ENCODE data around the gene LRRIQ3. TPM values are rescaled to one million over a fixed set of nuclear protein-coding genes. Genes with fewer than 3 reads are reported as not detected.

The LRRIQ3 gene
- total and polyA plus RNA-seq, 9 of the 15 experiments (the other 6 are each of a cell fraction or from before 2014, with no cell fraction given) = 0.27 to 2.8 (median 1.7) TPM

DNA sequence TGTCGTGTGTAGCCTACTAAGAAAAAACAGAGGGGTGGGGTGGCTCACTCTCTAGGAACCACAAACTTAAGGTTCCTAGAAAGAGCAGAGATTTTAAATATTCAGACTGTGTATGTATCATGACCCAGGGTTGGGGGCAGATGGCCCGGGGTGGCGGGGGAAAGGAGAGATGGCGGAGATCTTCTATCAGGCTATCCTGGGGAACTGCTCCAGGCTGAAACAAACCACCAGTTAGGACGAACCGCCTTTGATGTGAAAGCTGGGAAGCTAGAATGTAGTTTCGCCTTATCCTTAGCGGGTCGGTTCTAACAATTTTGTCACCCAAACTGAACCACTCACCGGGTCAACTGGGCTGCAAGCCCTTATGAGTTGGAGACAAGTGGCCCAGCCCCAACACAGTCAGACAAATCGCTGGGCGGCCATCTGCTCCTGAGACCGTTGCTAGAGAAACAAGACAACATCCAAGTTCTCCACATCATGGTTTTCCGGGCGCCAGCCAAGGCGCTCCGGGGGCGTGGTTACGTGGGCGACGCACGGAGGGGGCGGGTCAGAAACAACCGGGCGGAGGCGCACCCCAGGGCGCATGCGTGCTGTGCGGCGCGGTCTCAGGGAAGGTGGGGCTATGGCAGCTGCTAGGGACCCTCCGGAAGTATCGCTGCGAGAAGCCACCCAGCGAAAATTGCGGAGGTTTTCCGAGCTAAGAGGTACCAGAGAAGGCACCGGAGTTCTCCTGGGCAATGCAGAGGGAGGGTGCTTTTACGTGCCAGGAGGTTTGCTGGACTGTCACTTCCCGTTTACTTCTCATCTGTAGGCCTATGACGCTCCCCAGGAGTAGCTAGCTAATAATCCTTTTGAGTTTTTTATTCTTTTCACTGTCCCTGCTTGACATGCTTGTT is at the start of gene LRRIQ3, which contains the start of gene FPGT (continued):
- TF ChIP-seq LEF1 (IDR thresholded peaks at IDR 0.05) = 0 out of 2 replicates have a peak, but pooled peaks have one; percentile 20
- peak; percentile 60; the same call in 1 of the 2 replicates for TF ChIP-seq MTA3 (IDR thresholded peaks at IDR 0.05; ENCODE audit: borderline replicate concordance)
- TF ChIP-seq ZFX (CRISPR knock-in tag; IDR thresholded peaks at IDR 0.05) = peak; percentile 85
- TF ChIP-seq FOXK1 (CRISPR knock-in tag; IDR thresholded peaks at IDR 0.05; ENCODE audit: borderline replicate concordance) = 0 out of 2 replicates have a peak, but pooled peaks have one; percentile 33
- TF ChIP-seq POLR2B (IDR thresholded peaks at IDR 0.05; ENCODE audit: low read depth, partially characterized antibody) = peak; percentile 78
- peak; percentile 89 for TF ChIP-seq FOXJ3 (CRISPR knock-in tag; IDR thresholded peaks at IDR 0.05)
- peak; percentile 72 to 79 for TF ChIP-seq FOXK2 (conservative IDR thresholded peaks at IDR 0.05 in 1 of 2, IDR thresholded peaks at IDR 0.05 in 1 of 2; ENCODE audit: low read depth in 2 of 2)
- 0 out of 6 replicates have a peak, but pooled peaks of 1 of the 3 experiments have one; percentile 1 for TF ChIP-seq CTCF (IDR thresholded peaks at IDR 0.05 in 2 of 3, conservative IDR thresholded peaks at IDR 0.05 in 1 of 3; ENCODE audit: insufficient read depth in 2 of 3, low read depth in 1 of 3, low read length in 3 of 3)
- no peak for TF ChIP-seq NR2C2 (CRISPR knock-in tag; IDR thresholded peaks at IDR 0.05)
- 0 out of 2 replicates have a peak, but pooled peaks have one; percentile 17 for TF ChIP-seq NR2C2 (tag; IDR thresholded peaks at IDR 0.05)
- 0 out of 2 replicates have a peak, but pooled peaks have one; percentile 21 for TF ChIP-seq CBX1 (IDR thresholded peaks at IDR 0.05; ENCODE audit: low read depth)
- no peak for TF ChIP-seq PURB (CRISPR knock-in tag; IDR thresholded peaks at IDR 0.05; ENCODE audit: low read depth)
- TF ChIP-seq, protein P1, sequence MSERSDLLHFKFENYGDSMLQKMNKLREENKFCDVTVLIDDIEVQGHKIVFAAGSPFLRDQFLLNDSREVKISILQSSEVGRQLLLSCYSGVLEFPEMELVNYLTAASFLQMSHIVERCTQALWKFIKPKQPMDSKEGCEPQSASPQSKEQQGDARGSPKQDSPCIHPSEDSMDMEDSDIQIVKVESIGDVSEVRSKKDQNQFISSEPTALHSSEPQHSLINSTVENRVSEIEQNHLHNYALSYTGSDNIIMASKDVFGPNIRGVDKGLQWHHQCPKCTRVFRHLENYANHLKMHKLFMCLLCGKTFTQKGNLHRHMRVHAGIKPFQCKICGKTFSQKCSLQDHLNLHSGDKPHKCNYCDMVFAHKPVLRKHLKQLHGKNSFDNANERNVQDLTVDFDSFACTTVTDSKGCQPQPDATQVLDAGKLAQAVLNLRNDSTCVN (CRISPR knock-in tag; IDR thresholded peaks at IDR 0.05) = no peak
- peak; percentile 96 to 97 for TF ChIP-seq NRF1 (conservative IDR thresholded peaks at IDR 0.05 in 1 of 2, IDR thresholded peaks at IDR 0.05 in 1 of 2)
- TF ChIP-seq CREM (IDR thresholded peaks at IDR 0.05; ENCODE audit: low read depth) = peak; percentile 40
- peak; percentile 76 for TF ChIP-seq HDAC3 (IDR thresholded peaks at IDR 0.05; ENCODE audit: borderline replicate concordance, partially characterized antibody)
- TF ChIP-seq, protein P2, sequence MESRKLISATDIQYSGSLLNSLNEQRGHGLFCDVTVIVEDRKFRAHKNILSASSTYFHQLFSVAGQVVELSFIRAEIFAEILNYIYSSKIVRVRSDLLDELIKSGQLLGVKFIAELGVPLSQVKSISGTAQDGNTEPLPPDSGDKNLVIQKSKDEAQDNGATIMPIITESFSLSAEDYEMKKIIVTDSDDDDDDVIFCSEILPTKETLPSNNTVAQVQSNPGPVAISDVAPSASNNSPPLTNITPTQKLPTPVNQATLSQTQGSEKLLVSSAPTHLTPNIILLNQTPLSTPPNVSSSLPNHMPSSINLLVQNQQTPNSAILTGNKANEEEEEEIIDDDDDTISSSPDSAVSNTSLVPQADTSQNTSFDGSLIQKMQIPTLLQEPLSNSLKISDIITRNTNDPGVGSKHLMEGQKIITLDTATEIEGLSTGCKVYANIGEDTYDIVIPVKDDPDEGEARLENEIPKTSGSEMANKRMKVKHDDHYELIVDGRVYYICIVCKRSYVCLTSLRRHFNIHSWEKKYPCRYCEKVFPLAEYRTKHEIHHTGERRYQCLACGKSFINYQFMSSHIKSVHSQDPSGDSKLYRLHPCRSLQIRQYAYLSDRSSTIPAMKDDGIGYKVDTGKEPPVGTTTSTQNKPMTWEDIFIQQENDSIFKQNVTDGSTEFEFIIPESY (CRISPR knock-in tag; IDR thresholded peaks at IDR 0.05) = peak; percentile 69
- 0 out of 2 replicates have a peak, but pooled peaks have one; percentile 18 for TF ChIP-seq ESRRA (IDR thresholded peaks at IDR 0.05; ENCODE audit: borderline replicate concordance, low read depth)
- no peak for TF ChIP-seq MAFF (IDR thresholded peaks at IDR 0.05; ENCODE audit: low read length)
- TF ChIP-seq HNRNPLL (IDR thresholded peaks at IDR 0.05; ENCODE audit: low read depth, low read length, poor library complexity, severe bottlenecking) = peak; percentile 99
- TF ChIP-seq SIN3A (IDR thresholded peaks at IDR 0.05; ENCODE audit: borderline replicate concordance in 2 of 2, control insufficient read depth in 1 of 2, low read depth in 2 of 2, low read length in 2 of 2) = peak; percentile 33 to 54; a peak in 1 of 4 replicates
- 0 out of 2 replicates have a peak, but pooled peaks have one; percentile 4 for TF ChIP-seq HCFC1 (IDR thresholded peaks at IDR 0.05; ENCODE audit: low read depth, low read length)
